IMR-90 (cell line): Measurements from ENCODE around the gene NLGN4X. TPM values are rescaled to one million over a fixed set of nuclear protein-coding genes. Genes with fewer than 3 reads are reported as not detected.

ENCODE experiments used
- ATAC-seq: fragments of 200-7000 bp; cut with Tn5 transposase; 2 replicates; pipeline ENCODE4 v1.9.1; 2020; ENCODE audit warnings: low read depth, mild to moderate bottlenecking, moderate library complexity
- BruUV-seq: library from RNA; stranded (reverse); fragments of 400-500 nt; replicated peaks from 2 replicates; lab custom pipeline; 2021; lab: Mats Ljungman, UMichigan
- CTCF ChIA-PET: fragments of 300-600 bp; formaldehyde crosslinking; extraction: SDS; loops from one replicate; lab custom pipeline; 2021; ENCODE audit warnings: antibody characterized with exemption; lab: Yijun Ruan, JAX
- POLR2A ChIA-PET: fragments of 300-600 bp; sonication (Branson Sonifier 250); formaldehyde crosslinking; loops from one replicate; lab custom pipeline; 2022; ENCODE audit warnings: antibody characterized with exemption; ENCODE audit not compliant: unreplicated experiment; lab: Charles Lee
- DNase-seq: peaks from one replicate; pipeline ENCODE4 v3.0.0; 2013
- H2AFZ ChIP-seq: replicated peaks from 2 replicates; pipeline ENCODE3; 2013; ENCODE audit warnings: low read length, mild to moderate bottlenecking; ENCODE audit not compliant: poor library complexity
- H2AK5ac ChIP-seq: 2 replicates; pipeline ENCODE4 v1.6.1; 2013; ENCODE audit warnings: low read depth, low read length, inconsistent platforms
- H2AK9ac ChIP-seq: replicated peaks from 2 replicates; pipeline ENCODE3; 2013; ENCODE audit warnings: mild to moderate bottlenecking, low read depth, low read length, moderate library complexity; ENCODE audit not compliant: poor library complexity
- H2BK120ac ChIP-seq: 2 replicates; pipeline ENCODE4 v1.6.1; 2013; ENCODE audit warnings: low read depth, low read length, inconsistent platforms
- H2BK15ac ChIP-seq: 3 replicates; pipeline ENCODE4 v1.6.1; 2013; ENCODE audit warnings: low read depth, low read length, inconsistent platforms
- H2BK20ac ChIP-seq: 2 replicates; pipeline ENCODE4 v1.6.1; 2013; ENCODE audit warnings: low read depth, mild to moderate bottlenecking, inconsistent platforms, low read length, moderate library complexity
- H2BK5ac ChIP-seq: 2 replicates; pipeline ENCODE4 v1.6.1; 2013; ENCODE audit warnings: mild to moderate bottlenecking, low read depth, low read length, inconsistent platforms; ENCODE audit not compliant: poor library complexity, severe bottlenecking
- H3K14ac ChIP-seq: replicated peaks from 2 replicates; pipeline ENCODE4 v1.6.1; 2013; ENCODE audit warnings: low read depth, low read length, inconsistent platforms
- H3K18ac ChIP-seq: 2 replicates; pipeline ENCODE4 v1.6.1; 2013; ENCODE audit warnings: low read depth, low read length, control low read depth
- H3K23ac ChIP-seq: 2 replicates; pipeline ENCODE4 v1.6.1; 2013; ENCODE audit warnings: low read depth, low read length, inconsistent platforms
- H3K27ac ChIP-seq: 2 replicates; pipeline ENCODE4 v1.5.1; 2013; ENCODE audit warnings: mild to moderate bottlenecking, control low read depth, low read length; ENCODE audit not compliant: insufficient read depth
- H3K27me3 ChIP-seq: 2 replicates; pipeline ENCODE4 v1.6.1; 2013; ENCODE audit warnings: low read length; ENCODE audit not compliant: control insufficient read depth, insufficient read depth
- H3K36me3 ChIP-seq: 2 replicates; pipeline ENCODE4 v1.6.1; 2013; ENCODE audit warnings: low read length, mixed read lengths; ENCODE audit not compliant: control insufficient read depth, insufficient read depth
- H3K4ac ChIP-seq: 2 replicates; pipeline ENCODE4 v1.6.1; 2013; ENCODE audit warnings: low read depth, low read length, inconsistent platforms
- H3K4me1 ChIP-seq: 2 replicates; pipeline ENCODE4 v1.6.1; 2013; ENCODE audit warnings: low read length, mixed read lengths; ENCODE audit not compliant: control insufficient read depth, insufficient read depth
- H3K4me2 ChIP-seq: 2 replicates; pipeline ENCODE4 v1.6.1; 2013; ENCODE audit warnings: low read depth, mild to moderate bottlenecking, control low read depth, low read length, moderate library complexity
- H3K4me3 ChIP-seq: 2 replicates; pipeline ENCODE4 v1.5.1; 2013; ENCODE audit warnings: low read depth, mild to moderate bottlenecking, control low read depth, low read length, moderate library complexity; ENCODE audit not compliant: insufficient read depth
- H3K56ac ChIP-seq: 2 replicates; pipeline ENCODE4 v1.6.1; 2013; ENCODE audit warnings: low read length, inconsistent platforms; ENCODE audit not compliant: insufficient read depth; ENCODE audit errors: extremely low read depth
- H3K79me1 ChIP-seq, 2 experiments: 2 replicates each; pipeline ENCODE4 v1.6.1; 2013; ENCODE audit warnings: low read length in 2 of 2, inconsistent platforms in 1 of 2, low read depth in 1 of 2
- H3K9ac ChIP-seq: 2 replicates; pipeline ENCODE4 v1.6.1; 2013; ENCODE audit warnings: low read depth, low read length, control low read depth
- H3K9me1 ChIP-seq: 2 replicates; pipeline ENCODE4 v1.6.1; 2013; ENCODE audit warnings: low read length, inconsistent platforms; ENCODE audit not compliant: insufficient read depth
- H3K9me3 ChIP-seq: 2 replicates; pipeline ENCODE4 v1.6.1; 2013; ENCODE audit warnings: low read length; ENCODE audit not compliant: control insufficient read depth, insufficient read depth
- H4K20me1 ChIP-seq: 2 replicates; pipeline ENCODE4 v1.6.1; 2013; ENCODE audit warnings: low read length, inconsistent platforms; ENCODE audit not compliant: insufficient read depth
- H4K5ac ChIP-seq: 2 replicates; pipeline ENCODE4 v1.6.1; 2013; ENCODE audit warnings: mild to moderate bottlenecking, low read depth, low read length, control low read depth
- H4K8ac ChIP-seq, 2 experiments: 2 replicates each; pipeline ENCODE4 v1.6.1; 2013; ENCODE audit warnings: low read depth in 2 of 2, low read length in 2 of 2, control low read depth in 1 of 2, inconsistent platforms in 1 of 2
- H4K91ac ChIP-seq: 2 replicates; pipeline ENCODE4 v1.6.1; 2013; ENCODE audit warnings: low read depth, low read length, inconsistent platforms; ENCODE audit not compliant: insufficient read depth
- BHLHE40 ChIP-seq: fragments of 150-350 bp; IDR thresholded peaks from 2 replicates; pipeline ENCODE4 v1.6.1; 2016; ENCODE audit warnings: mild to moderate bottlenecking, low read depth, low read length
- CEBPB ChIP-seq: IDR thresholded peaks from 2 replicates; pipeline ENCODE4 v1.6.1; 2012; ENCODE audit warnings: low read depth, low read length, improper control_type of control experiment
- CHD1 ChIP-seq: IDR thresholded peaks from 2 replicates; pipeline ENCODE4 v1.6.1; 2012; ENCODE audit warnings: low read depth, low read length, improper control_type of control experiment
- CTCF ChIP-seq: conservative IDR thresholded peaks from 2 replicates; pipeline ENCODE4 v1.5.1; 2012; ENCODE audit warnings: mild to moderate bottlenecking, low read depth, low read length, improper control_type of control experiment
- ELK1 ChIP-seq: fragments of 150-350 bp; IDR thresholded peaks from 2 replicates; pipeline ENCODE4 v1.6.1; 2016; ENCODE audit warnings: low read depth, mild to moderate bottlenecking, low read length, moderate library complexity, borderline replicate concordance
- FOS ChIP-seq: fragments of 150-350 bp; IDR thresholded peaks from 2 replicates; pipeline ENCODE4 v1.6.1; 2016; ENCODE audit warnings: low read depth, low read length
- MAFK ChIP-seq: IDR thresholded peaks from 2 replicates; pipeline ENCODE4 v1.6.1; 2012; ENCODE audit warnings: low read depth, low read length, improper control_type of control experiment
- MAZ ChIP-seq: IDR thresholded peaks from 2 replicates; pipeline ENCODE4 v1.6.1; 2012; ENCODE audit warnings: low read depth, mild to moderate bottlenecking, low read length, improper control_type of control experiment, moderate library complexity, borderline replicate concordance
- MXI1 ChIP-seq: IDR thresholded peaks from 2 replicates; pipeline ENCODE4 v1.6.1; 2012; ENCODE audit warnings: low read depth, mild to moderate bottlenecking, low read length, moderate library complexity, borderline replicate concordance
- NFE2L2 ChIP-seq: fragments of 150-350 bp; IDR thresholded peaks from 2 replicates; pipeline ENCODE4 v1.6.1; 2016; ENCODE audit warnings: low read depth, mild to moderate bottlenecking, low read length
- POLR2A ChIP-seq: IDR thresholded peaks from 2 replicates; pipeline ENCODE4 v1.6.1; 2012; ENCODE audit warnings: mild to moderate bottlenecking, low read depth, low read length
- RAD21 ChIP-seq: IDR thresholded peaks from 2 replicates; pipeline ENCODE4 v1.6.1; 2012; ENCODE audit warnings: low read length, improper control_type of control experiment
- RCOR1 ChIP-seq: IDR thresholded peaks from 2 replicates; pipeline ENCODE4 v1.6.1; 2012; ENCODE audit warnings: mild to moderate bottlenecking, low read length, improper control_type of control experiment; ENCODE audit not compliant: insufficient replicate concordance
- RFX5 ChIP-seq: IDR thresholded peaks from 2 replicates; pipeline ENCODE4 v1.8.0; 2012; ENCODE audit warnings: low read depth, mild to moderate bottlenecking, low read length, moderate library complexity
- SMC3 ChIP-seq: fragments of 150-350 bp; IDR thresholded peaks from 2 replicates; pipeline ENCODE4 v1.6.1; 2016; ENCODE audit warnings: low read depth, mild to moderate bottlenecking, antibody characterized with exemption, low read length, moderate library complexity
- USF2 ChIP-seq: fragments of 150-350 bp; IDR thresholded peaks from 2 replicates; pipeline ENCODE4 v1.6.1; 2017; ENCODE audit warnings: mild to moderate bottlenecking, antibody characterized with exemption, low read length, low read depth
- dilution Hi-C: fragments of 300-500 bp; cut with HindIII; formaldehyde crosslinking; loops from one replicate; pipeline ENCODE4 v1.14.3; 2018; ENCODE audit warnings: low sequenced_read_pairs; ENCODE audit not compliant: unreplicated experiment
- in situ Hi-C: fragments of 300-500 bp; cut with MboI; formaldehyde crosslinking; loops from 3 replicates; pipeline ENCODE4 v1.14.3; 2019; ENCODE audit warnings: low sequenced_read_pairs, inconsistent platforms, mixed read lengths
- intact Hi-C: fragments of 100-400 bp; cut with micrococcal nuclease; formaldehyde crosslinking; loops from 2 replicates; pipeline ENCODE4 v1.10.0; 2022
- polyA plus RNA-seq, 3 experiments: library from polyadenylated mRNA; depleted of rRNA; stranded (reverse); fragments of >200 nt; gene quantifications; 2 replicates each; pipeline ENCODE4 v1.2.3, GENCODE V29; 2012; ENCODE audit warnings: low replicate concordance in 1 of 3
- total RNA-seq: library from RNA; depleted of rRNA; stranded (reverse); fragments of >200 nt; gene quantifications from 2 replicates; pipeline ENCODE4 v1.2.3, GENCODE V29; 2012

Gene NLGN4X
- total and polyA plus RNA-seq, 2 of the 4 experiments (the other 2 are of a cell fraction): not detected

- in situ Hi-C loops: no loop called here
- Histone ChIP-seq H2BK5ac (no peak overlapping the region), H3K4me3 (no peak overlapping the region), H3K14ac (no peak overlapping the region), H4K5ac (no peak overlapping the region), H3K4ac (no peak overlapping the region), H3K9me3 (peaks cover 2% of the 10 kb centered on the region; the same call in 1 of the 2 replicates), H3K36me3 (no peaks in the 10 kb centered on the region), H3K27me3 (no peaks in the 10 kb centered on the region), H2AK9ac (no peak overlapping the region), H3K18ac (no peak overlapping the region), H3K4me2 (no peak overlapping the region), H2AK5ac (no peak overlapping the region), H3K9ac (no peak overlapping the region), H3K4me1 (no peaks in the 10 kb centered on the region), H2AFZ (no peak overlapping the region), H4K8ac (no peak overlapping the region), H2BK120ac (no peak overlapping the region), H2BK20ac (no peak overlapping the region), H3K27ac (no peak overlapping the region), H3K9me1 (no peaks in the 10 kb centered on the region), H3K23ac (no peak overlapping the region), H3K56ac (no peak overlapping the region), H2BK15ac (no peak overlapping the region), H4K20me1 (no peaks in the 10 kb centered on the region), H4K91ac (no peak overlapping the region), H3K79me1 (no peaks in the 10 kb centered on the region)
- TF ChIP-seq RCOR1 (no peak), BHLHE40 (no peak), MAFK (no peak), RAD21 (no peak), CTCF (no peak), CEBPB (no peak), SMC3 (no peak), RFX5 (no peak), CHD1 (no peak), ELK1 (no peak), POLR2A (no peak), USF2 (no peak), FOS (no peak), NFE2L2 (no peak), MXI1 (no peak), MAZ (no peak)
- CTCF ChIA-PET: no interaction called here
- DNase-seq (no peak), ATAC-seq (no peak)
- intact Hi-C loops: no loop called here
- no TSS peak for BruUV-seq
- POLR2A ChIA-PET: no interaction called here
- dilution Hi-C loops: no loop called here
Observed at GRCh38 chrX:5971300-5971699, 257.4 kb downstream of the NLGN4X start.
